BLaER1 (cell line): Measurements from ENCODE around the gene DDN.

ENCODE experiments used
- H3K27ac ChIP-seq: shearing (Covaris generic); formaldehyde crosslinking; 2 replicates; pipeline ENCODE4 v1.8.1; 2022
- H3K27me3 ChIP-seq: shearing (Covaris generic); formaldehyde crosslinking; 2 replicates; pipeline ENCODE4 v1.8.1; 2022
- H3K36me3 ChIP-seq: shearing (Covaris generic); formaldehyde crosslinking; 2 replicates; pipeline ENCODE4 v1.8.1; 2022
- H3K4me1 ChIP-seq: shearing (Covaris generic); formaldehyde crosslinking; 2 replicates; pipeline ENCODE4 v1.8.1; 2022
- H3K4me2 ChIP-seq: shearing (Covaris generic); formaldehyde crosslinking; 2 replicates; pipeline ENCODE4 v1.8.1; 2022
- H3K4me3 ChIP-seq: shearing (Covaris generic); formaldehyde crosslinking; 2 replicates; pipeline ENCODE4 v1.8.1; 2022
- H3K9ac ChIP-seq: shearing (Covaris generic); formaldehyde crosslinking; 2 replicates; pipeline ENCODE4 v1.8.1; 2022
- H3K9me3 ChIP-seq: shearing (Covaris generic); formaldehyde crosslinking; 2 replicates; pipeline ENCODE4 v1.8.1; 2022
- H4K20me1 ChIP-seq: shearing (Covaris generic); formaldehyde crosslinking; 2 replicates; pipeline ENCODE4 v1.8.1; 2022
- Cebpa-rat ChIP-seq: shearing (Covaris generic); IDR thresholded peaks from 2 replicates; pipeline ENCODE4 v1.8.1; 2022

The DDN gene

DNA sequence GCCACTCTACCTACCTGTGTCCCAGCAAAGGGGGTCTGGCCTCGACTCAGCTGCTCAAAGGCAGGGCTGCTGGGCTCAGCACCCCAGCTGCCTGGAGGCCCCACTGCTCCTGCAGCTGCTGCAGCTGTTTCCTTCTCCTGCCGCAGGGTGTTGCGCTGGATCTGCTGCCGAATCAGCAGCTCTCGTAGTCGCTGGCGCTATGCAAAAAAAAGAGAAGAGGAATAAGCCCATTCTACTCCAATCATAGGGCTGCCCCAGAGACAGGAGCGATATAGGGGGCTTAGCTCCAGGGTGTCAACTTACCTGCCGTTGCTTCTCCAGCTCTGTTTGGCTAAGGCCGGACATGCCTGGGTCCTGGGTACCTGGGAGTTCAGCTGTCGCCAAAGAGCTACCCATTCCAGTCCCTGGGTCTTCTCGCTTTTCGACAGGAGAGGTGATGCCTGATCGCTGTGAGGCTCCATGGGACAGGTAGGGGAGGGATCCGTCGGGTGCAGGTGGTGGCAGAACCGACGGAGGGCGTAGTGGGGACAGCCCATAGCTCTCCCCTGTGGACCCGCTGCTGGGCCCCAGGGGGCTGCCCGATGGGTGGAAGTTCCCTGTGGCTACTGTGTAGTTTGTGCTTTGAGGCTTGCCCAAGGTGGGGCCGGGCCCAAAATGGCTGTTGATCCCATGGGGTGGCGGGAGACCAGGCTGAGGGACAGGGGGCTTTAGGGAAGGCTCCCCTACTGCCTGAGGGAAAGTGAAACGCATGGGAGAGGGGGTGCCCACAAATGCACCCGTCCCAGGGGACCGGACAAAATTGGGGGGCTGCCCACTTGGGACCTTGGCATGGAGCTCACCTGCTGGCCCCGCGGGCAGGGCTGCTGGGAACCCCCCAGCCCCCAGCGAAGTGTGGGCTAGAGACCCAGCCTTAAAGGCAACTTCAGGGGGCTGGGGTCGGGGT lies 40.5 kb upstream of the DDN start:
- Histone ChIP-seq H3K27ac (no peak overlapping the region), H3K9me3 (no peaks in the 10 kb centered on the region), H3K4me2 (no peak overlapping the region), H3K36me3 (peaks cover 100% of the 10 kb centered on the region), H3K4me1 (no peaks in the 10 kb centered on the region), H4K20me1 (peaks cover 100% of the 10 kb centered on the region), H3K27me3 (no peaks in the 10 kb centered on the region), H3K4me3 (no peak overlapping the region), H3K9ac (no peak overlapping the region)
- TF ChIP-seq Cebpa-rat = no peak

DNA sequence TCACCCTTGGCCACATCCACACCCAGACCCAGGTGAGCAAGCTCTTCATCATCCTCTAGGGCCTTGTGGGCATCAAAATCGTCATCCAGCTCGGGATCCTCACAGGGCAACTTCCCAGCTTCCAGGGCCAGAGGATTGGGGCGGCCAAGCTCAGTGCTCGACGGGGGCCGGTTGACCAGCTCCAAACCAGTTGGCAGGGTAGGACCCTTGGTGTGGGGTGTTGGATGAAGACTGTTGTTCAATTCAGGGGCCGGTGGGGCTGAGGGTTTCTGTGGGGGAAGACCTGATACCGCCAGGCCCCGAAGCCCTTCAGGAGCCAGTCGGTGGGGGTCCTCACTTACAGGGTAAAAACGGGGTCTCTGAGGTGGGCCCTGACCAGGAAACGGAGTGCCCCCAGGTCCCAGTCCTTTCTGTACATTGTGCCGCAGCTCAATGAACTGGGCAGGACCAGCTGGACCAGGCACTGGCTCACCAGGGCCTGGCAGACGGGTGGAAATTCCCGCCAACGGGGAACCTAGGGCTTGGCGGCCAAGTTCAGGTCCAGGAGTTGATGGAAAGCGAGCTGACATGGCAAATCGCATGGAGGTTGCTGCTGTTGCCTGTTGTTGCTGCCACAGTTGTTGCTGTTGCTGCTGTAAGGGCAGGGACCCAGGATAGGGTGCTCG lies 39.2 kb upstream of the DDN start:
- peaks cover 100% of the 10 kb centered on the region for H4K20me1 ChIP-seq
- H3K27ac ChIP-seq = no peak overlapping the region
- H3K9me3 ChIP-seq = no peaks in the 10 kb centered on the region
- H3K36me3 ChIP-seq = peaks cover 100% of the 10 kb centered on the region
- no peak overlapping the region for H3K4me3 ChIP-seq
- no peak overlapping the region for H3K4me2 ChIP-seq
- no peaks in the 10 kb centered on the region for H3K4me1 ChIP-seq
- no peak overlapping the region for H3K9ac ChIP-seq
- no peak for TF ChIP-seq Cebpa-rat
- no peaks in the 10 kb centered on the region for H3K27me3 ChIP-seq

DNA sequence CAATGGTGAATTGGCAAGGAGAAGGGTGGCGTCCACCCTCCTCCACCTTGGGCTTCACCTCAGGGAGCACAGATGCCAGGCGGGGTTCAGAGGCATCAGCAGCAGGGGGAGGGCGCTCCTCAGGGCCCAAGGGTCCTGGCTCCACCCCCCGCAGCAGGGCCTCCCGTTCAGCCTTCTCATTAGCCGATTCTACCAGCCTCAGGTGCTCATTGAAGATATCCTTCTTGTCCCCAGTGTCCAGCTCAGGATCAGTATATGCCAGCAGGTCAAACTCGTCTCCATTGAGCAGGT lies 38.7 kb upstream of the DDN start:
- TF ChIP-seq Cebpa-rat = no peak
- Histone ChIP-seq H3K27me3 (no peaks in the 10 kb centered on the region), H3K9me3 (no peaks in the 10 kb centered on the region), H3K36me3 (peaks cover 100% of the 10 kb centered on the region), H4K20me1 (peaks cover 100% of the 10 kb centered on the region), H3K4me2 (no peak overlapping the region), H3K9ac (no peak overlapping the region), H3K4me1 (no peaks in the 10 kb centered on the region), H3K27ac (no peak overlapping the region), H3K4me3 (no peak overlapping the region)

DNA sequence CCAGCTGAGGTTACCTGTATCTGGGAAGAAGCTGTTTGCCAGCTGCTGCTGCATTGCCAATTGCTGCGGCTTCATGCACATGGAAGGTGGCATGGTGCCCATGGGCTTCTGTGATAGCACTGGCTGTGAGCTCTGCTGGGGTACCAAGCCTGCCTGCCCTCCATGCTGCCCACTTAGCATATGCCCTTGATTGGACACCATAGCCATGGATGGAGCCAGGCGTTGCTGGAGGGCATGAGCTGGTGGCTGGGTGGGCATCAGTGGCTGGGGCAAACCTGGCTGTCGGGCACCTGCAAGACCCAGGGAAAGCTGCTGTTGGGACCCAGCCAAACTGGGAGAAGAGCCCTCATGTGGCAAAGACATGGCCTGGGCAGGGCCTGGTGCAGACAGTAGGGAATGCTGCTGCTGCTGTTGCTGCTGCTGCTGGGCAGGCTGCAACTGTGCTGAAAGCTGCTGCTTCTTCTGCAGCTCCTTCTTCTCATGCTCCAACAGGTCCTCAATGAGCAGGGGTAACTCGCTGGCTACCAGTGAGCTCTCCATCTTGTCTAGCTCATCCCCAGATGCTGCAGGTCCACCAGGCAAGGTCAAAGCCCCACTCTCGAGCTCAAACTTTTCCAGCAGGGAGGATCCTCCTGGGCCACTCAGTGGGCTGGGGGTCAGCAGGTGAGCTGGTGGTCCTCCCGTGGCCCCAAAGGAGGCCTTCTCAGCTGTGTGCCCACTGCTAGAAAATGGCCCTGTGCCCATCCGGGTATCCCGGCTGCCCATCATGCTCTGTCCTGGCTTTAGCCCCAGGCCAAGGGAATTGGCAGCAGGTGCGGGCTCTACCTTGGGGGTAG lies 38.2 kb upstream of the DDN start:
- Histone ChIP-seq H3K27ac (no peak overlapping the region), H3K4me2 (no peak overlapping the region), H3K27me3 (no peaks in the 10 kb centered on the region), H3K9ac (no peak overlapping the region), H3K9me3 (no peaks in the 10 kb centered on the region), H3K4me1 (no peaks in the 10 kb centered on the region), H3K4me3 (no peak overlapping the region), H4K20me1 (peaks cover 100% of the 10 kb centered on the region), H3K36me3 (peaks cover 100% of the 10 kb centered on the region)
- TF ChIP-seq Cebpa-rat = no peak

DNA sequence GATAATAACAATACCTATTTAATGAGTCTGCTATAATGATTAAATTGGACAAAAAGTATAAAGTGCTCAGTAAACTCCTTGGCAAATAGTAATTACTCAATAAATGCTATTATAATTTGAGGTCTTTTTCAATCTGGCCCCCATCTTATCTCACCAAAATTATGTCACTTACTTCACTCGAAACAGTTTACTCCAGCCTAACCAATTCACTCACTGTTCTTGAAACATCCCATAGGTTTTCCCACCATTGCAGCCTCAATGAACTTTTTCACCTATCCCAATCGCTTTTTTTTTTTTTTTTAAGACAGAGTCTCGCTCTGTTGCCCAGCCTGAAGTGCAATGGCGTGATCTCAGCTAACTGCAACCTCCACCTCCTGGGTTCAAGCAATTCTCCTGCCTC lies 36.9 kb upstream of the DDN start:
- H3K9ac ChIP-seq = no peak overlapping the region
- no peak for TF ChIP-seq Cebpa-rat
- H3K27me3 ChIP-seq = no peaks in the 10 kb centered on the region
- no peaks in the 10 kb centered on the region for H3K4me1 ChIP-seq
- H3K36me3 ChIP-seq = peaks cover 100% of the 10 kb centered on the region
- peaks cover 100% of the 10 kb centered on the region for H4K20me1 ChIP-seq
- H3K4me2 ChIP-seq = no peak overlapping the region
- H3K9me3 ChIP-seq = no peaks in the 10 kb centered on the region
- H3K27ac ChIP-seq = no peak overlapping the region
- no peak overlapping the region for H3K4me3 ChIP-seq

DNA sequence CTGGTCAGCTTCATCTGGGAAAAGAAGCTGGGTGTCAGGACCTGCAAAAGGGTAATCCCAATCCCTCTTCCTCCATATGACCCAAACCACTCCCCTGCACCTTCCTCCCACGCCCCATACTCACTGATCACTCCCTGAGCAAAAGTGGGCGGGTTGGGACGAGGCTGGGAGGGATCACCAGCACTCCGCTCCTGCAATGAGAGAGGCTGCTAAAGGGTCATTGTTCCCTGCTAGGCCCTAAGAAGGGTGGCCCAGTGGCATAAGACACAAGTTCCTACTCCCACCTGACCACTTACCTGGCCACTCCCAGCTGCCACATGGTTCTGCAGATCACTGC lies 35.1 kb upstream of the DDN start:
- no peaks in the 10 kb centered on the region for H3K4me1 ChIP-seq
- no peak overlapping the region for H3K4me3 ChIP-seq
- H3K36me3 ChIP-seq = peaks cover 100% of the 10 kb centered on the region
- H3K9me3 ChIP-seq = no peaks in the 10 kb centered on the region
- no peaks in the 10 kb centered on the region for H3K27me3 ChIP-seq
- H3K9ac ChIP-seq = no peak overlapping the region
- H3K27ac ChIP-seq = no peak overlapping the region
- H4K20me1 ChIP-seq = peaks cover 97% of the 10 kb centered on the region
- H3K4me2 ChIP-seq = no peak overlapping the region
- no peak for TF ChIP-seq Cebpa-rat

DNA sequence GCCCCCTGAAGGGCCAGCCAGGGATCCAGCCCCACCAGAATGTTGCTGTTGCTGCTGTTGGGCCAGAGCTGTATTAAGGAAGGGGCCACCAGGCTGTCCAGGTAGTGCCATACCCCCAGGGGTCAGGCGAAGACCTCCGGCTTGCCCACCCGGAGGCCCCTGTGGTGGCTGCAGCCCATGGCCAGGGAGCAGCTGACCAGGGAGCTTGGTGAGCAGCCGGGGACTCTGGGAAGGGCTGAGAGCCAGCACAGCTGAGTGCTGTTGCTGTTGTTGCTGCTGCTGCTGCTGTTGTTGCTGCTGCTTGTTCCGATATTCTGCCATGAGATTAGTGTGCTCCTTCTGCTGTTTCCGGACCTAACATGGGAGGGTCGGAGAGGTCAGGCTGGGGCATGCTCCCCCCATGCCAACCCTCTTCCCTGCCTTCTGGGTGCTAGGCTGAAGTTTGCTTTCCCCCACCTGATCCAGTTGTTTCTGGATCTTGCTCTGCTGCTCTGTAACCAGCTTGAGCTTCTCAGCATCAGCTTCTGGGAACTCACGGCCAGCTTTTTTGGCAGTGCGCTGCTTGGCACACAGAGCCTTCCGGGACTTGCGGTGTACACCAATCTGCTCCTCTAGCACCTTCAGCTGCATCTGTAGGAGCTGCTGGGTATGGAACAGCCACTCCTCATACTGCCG lies 34.6 kb upstream of the DDN start:
- no peak overlapping the region for H3K9ac ChIP-seq

DNA sequence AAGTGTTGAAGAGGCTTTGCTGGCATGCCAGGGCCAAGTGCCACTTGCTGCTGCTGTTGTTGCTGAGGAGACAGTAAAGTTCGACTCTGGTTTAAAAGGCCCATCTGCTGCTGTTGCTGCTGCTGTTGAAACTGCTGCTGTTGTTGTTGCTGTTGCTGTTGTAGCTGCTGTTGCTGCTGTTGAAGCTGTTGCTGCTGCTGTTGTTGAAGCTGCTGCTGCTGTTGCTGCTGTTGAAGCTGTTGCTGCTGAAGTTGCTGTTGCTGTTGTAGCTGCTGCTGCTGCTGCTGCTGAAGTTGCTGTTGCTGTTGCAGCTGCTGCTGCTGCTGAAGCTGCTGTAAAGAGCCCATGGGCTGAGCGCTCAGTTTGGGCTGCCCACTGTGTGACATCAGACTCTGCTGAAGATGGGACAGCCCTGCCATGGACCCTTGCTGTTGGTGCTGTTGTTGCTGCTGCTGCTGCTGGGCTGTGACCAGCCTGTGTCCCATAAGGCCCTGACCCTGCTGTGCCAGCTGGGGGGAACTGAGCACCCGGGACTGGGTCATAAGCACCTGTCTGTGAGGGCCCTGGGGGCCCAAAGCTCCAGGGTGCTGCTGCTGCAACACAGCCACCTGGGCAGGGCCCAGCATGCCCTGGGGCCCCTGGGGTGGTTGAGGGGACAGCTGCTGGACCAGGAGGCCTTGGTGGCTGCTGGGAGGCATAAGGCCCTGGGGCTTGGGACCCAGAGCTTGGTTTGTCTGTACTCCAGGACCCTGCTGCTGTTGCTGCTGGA lies 33.7 kb upstream of the DDN start:
- no peak for TF ChIP-seq Cebpa-rat
- Histone ChIP-seq H3K9me3 (no peaks in the 10 kb centered on the region), H3K36me3 (peaks cover 100% of the 10 kb centered on the region), H3K27me3 (no peaks in the 10 kb centered on the region), H3K4me3 (no peak overlapping the region), H4K20me1 (peaks cover 97% of the 10 kb centered on the region), H3K4me2 (no peak overlapping the region), H3K27ac (no peak overlapping the region), H3K4me1 (no peaks in the 10 kb centered on the region), H3K9ac (no peak overlapping the region)

More for the DNA sequence above, 34.6 kb upstream of the DDN start:
- Histone ChIP-seq H3K27me3 (no peaks in the 10 kb centered on the region), H3K4me1 (no peaks in the 10 kb centered on the region), H4K20me1 (peaks cover 97% of the 10 kb centered on the region), H3K9me3 (no peaks in the 10 kb centered on the region), H3K27ac (no peak overlapping the region), H3K4me2 (no peak overlapping the region), H3K36me3 (peaks cover 100% of the 10 kb centered on the region), H3K4me3 (no peak overlapping the region)
- no peak for TF ChIP-seq Cebpa-rat

DNA sequence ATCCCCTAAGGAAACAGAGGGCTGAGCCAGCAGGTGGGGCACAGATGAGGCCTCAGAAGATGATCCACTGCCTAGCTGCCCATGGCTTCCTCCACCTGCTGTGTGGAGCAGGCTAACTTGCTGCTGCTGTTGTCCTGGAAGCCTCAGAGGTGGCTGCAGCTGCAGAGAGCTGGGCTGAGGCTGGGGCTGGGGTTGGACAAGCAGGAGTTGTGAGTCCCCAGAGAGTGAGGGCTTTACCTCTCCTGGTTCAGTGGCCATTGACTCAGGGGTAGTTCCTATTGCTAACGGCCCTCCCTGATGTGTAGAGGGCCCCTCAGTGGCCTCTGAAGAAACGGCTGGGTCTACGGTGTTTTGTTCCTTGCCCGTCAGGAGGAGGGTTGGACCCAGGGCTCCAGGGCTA lies 33.1 kb upstream of the DDN start:
- no peak for TF ChIP-seq Cebpa-rat
- Histone ChIP-seq H3K27me3 (no peaks in the 10 kb centered on the region), H3K36me3 (peaks cover 100% of the 10 kb centered on the region), H3K9me3 (no peaks in the 10 kb centered on the region), H3K4me1 (no peaks in the 10 kb centered on the region), H3K27ac (no peak overlapping the region), H3K9ac (no peak overlapping the region), H3K4me2 (no peak overlapping the region), H4K20me1 (peaks cover 95% of the 10 kb centered on the region), H3K4me3 (no peak overlapping the region)
